Stimulated activated CD4-positive, alpha-beta T cell treated with anti-CD3 and anti-CD28 coated beads, Interleukin-2, amount 100 ng/mL, for 4 hours (primary cell): Measurements from ENCODE around the gene AGMAT.

Source experiments
- DNase-seq: peaks from one replicate; pipeline ENCODE4 v3.0.0-alpha.2; 2020; ENCODE audit warnings: low read depth

The AGMAT gene

DNA sequence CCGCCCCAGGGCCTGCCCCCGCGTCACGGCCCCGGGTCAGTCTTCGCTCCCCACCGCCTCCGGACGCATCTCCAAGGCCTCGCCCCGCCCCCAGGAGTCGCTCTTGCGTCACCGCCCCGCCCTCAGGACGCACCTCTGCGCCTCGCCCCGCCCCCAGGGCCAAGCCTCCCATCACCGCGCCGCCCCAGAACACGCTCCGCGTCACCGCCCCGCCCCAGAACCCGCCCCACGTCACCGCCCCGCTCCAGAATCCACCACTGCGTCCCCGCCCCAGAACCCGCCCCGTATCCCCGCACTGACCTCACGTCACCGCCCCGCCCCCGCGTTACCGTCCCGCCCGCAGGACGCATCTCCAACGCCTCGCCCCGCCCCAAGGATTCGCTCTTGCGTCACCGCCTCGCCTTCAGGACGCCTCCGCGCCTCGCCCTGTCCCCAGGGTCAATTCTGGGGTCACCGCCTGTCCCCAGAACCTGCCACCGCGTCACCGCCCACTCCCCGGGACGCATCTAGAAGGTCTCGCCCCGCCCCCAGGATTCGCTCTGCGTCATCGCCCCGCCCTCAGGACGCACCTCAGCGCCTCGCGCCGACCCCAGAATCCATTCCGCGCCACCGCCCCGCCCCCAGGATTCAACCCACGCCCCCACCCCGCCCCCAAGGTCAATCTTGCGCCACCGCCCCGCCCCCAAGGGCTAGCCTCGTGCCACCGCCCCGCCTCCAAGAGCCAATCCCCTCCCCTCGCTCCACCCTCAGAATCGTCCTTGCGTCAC, 60.4 kb downstream of the AGMAT start:
- peak; percentile 100 for DNase-seq

DNA sequence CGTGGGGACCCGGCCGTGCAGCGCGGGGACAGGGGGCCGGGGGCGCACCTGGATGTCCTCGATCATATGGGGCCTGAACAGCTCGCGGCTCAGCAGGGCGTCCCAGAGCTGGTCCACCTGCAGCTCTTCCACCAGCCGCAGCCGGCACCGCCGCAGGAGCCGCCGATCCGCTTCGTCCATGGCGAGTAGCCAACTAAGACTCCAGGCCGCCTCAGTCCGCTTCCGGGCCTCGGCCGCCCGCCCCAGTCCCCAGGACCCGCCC, 60.9 kb downstream of the AGMAT start, which contains the start of gene CASP9:
TSS of gene CASP9 (minus strand) at position 195 of the 262 bp plus-strand sequence. CDS start at position 180, 15 bp downstream.
- DNase-seq: no peak

DNA sequence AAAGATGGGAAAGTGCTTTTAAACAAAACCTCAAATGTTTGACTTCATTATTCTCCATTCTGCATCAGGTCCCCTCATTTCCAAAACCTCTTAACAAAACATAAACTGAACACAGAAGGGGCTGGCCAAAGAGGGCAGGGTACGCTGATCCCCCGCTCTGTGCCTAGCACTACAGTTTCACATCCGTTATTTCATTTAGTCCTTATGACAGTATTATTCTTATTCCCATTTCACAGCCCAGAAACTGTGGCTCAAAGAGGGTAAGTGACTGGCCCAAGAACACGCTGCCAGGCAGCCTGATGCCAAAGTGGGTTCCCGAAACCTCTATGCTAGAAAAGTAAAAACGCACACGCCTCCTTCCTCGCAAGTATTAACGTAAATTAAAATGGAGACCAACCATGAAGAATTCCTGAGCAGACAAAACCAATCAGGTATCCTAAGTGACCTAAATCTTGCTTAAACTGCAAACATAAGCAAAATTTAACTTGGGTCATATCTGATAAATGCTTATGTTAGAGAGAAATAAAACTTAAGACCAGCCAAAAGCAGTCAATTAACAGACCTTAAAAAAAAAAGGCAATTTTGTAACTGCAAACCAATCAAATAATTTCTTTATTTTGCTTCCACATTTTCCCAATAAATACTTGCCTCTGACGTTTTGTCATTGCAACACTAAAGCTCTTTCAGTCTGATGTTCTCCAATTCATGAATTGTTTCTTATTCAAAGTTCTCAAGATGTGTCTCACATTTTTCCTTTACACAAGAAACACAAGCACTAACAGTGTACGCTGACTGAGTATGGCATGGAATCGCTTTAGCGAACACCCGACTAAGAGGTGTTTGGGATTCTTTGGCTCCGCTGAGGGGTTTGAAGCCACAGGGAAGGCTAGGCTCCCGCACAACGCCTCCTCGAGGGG, 61.5 kb downstream of the AGMAT start:
- no peak for DNase-seq

DNA sequence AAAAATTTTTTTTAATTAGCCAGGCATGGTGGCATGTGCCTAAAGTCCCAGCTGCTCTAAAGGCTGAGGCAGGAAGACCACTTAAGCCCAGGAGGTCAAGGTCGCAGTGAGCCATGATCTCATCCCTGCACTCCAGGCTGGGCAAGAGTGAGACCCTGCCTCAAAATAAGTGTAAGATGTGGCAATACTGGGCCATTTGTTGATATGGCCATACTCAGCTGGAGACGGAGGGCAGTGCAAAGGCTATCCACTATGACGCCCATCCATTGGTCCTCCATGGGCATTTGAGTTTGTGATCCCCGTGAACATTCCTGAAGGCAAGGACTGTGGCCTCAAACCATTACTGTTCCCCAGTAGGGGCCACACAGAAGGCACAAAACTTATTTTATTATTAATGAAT, 62.3 kb downstream of the AGMAT start:
- no peak for DNase-seq
